GM04503 (cell line): Measurements from ENCODE around the gene WDR1.
"Not testable (repeated sequence)": the region's sequence is repeated elsewhere in the genome, so short reads cannot be mapped to it uniquely, and the experiment has no call there.

Experiments
- DNase-seq: peaks from one replicate; pipeline ENCODE4 v3.0.0-alpha.2; 2012; ENCODE audit warnings: low read depth

Gene WDR1

DNA sequence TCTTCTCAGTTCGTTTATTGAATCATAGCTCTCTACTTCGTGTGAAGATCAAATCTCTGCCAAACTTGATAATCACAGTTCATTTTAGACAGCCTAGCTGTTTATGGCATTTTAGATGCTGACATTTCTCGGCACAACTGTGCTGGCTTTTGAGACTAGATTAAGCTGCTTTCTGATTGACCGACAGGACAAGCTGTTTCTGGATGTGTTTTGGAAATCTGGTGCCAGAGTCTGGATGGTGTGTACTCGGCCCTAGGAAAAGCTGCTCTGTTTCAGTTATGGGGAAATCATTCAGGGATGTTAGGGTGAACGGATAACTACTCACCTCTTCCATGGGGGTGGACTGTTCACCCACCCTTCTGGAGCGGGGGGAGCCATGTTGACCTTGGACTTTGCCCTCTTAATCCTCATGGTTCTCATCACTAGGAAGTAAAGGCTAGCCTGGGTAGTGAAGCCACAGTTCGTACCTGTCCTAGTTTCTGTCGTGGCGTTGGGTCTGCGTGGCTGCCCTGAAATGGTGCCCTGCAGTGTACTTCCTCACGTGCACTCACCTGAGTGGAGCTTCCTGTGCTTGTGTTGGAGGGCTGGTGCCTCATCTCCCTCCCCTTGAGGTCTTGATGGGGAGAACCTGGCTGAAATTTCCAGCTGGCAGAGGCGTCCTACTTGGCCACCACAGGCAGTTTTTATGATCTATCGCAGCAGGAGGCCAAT lies 13.7 kb upstream of the WDR1 start:
- DNase-seq, result no peak

DNA sequence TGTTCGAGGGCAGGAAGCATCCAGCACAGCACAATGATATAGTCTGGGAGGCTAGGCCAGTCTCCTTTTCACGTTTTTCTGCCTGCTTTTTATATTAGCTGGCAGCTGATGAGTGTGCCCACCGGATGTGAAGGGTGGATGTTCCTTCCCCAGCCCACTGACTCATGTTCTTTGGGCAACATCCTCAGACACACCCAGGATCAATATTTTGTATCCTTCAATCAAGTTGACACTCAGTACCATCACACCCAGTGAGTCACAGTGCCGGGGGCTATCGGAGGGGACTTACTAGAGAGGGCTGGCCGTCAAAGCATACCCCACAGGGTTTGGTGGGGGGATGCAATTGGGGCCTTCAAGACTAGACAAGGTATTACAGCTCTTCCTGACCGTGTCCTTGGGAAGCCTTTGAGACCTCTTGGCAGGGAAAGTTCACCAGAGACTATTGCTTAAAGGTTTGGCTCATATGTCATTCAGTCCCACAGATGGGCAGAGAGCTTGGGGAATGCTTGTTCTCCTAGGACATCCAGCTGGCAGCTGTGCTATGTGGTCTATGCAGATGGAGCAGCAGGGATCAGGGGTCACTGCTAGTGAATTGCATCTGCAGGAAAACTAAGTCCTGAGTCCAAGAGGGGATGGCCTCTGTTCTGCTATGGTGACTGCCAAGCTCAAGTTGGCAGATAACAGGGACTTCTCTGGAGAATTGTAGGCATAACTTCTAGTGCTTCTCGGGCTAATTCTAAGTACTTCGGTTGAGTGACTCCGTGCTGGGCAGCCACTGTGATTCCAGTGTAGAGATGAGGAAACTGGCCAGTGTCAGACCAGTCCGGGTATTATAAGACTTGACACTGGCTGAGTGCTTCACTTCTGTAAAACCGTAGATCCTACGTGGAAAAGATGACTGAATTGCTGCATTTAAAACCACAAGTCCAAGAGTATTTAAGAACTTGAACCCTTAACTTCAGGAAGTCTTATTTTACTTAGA lies 12.9 kb upstream of the WDR1 start:
- DNase-seq, result no peak

GRCh38 chr4:10128761-10129160 lies 12.2 kb upstream of the WDR1 start:
- no peak for DNase-seq

DNA sequence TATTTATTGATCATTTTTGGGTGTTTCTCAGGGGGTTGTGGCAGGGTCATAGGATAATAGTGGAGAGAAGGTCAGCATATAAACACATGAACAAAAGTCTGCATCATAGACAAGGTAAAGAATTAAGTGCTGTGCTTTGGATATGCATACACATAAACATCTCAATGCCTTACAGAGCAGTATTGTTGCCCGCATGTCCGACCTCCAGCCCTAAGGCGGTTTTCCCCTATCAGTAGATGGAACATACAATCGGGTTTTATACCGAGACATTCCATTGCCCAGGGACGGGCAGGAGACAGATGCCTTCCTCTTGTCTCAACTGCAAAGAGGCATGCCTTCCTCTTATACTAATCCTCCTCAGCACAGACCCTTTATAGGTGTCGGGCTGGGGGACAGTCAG lies 10.9 kb upstream of the WDR1 start:
- DNase-seq, result not testable (repeated sequence)

GRCh38 chr4:10124167-10124930 lies 7.8 kb upstream of the WDR1 start:
- no peak for DNase-seq

DNA sequence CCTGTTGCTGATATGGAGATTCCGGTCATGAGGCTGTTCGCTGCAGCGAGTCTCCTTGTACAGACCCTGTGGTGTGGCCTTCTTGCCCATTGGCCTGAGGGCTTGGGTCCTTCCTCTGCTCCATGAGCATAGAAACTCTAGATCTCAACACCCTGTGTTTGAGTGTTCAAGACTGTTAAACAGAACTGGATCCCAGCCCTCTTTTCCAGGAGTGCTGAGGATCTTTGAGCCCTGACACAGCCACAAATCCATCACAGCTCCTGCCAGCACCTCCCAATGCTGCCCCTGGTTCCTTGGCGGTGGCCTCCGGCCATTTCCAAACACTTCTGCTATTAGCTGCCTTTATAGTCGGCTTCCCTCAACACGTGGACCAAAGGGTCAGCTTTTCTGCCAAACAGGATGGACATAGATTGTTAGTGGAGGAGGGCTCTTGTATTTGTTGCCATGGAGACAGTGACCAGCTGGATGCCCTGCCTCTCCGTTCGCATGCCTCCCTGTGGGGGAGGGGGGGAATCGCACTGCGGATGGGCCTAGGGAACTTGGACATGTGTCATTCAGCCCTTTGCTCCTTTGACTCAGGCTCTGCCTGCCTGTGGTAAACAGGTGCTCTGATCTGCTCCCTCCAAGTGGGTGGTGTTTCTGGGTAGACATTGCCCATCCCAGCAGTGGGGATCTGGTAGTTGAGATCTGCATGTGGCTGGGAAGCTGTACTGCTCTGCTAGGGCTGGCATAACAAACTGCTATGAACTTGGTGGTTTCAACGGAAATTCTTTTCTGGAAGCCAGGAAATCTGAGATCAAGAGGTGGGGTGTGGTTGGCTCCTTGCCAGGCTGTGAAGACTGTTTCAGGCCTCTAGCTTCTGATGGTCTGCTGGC lies 6.9 kb upstream of the WDR1 start:
- no peak for DNase-seq

GRCh38 chr4:10122236-10122932 lies 5.8 kb upstream of the WDR1 start:
- DNase-seq, result no peak

GRCh38 chr4:10121568-10122208 lies 5.1 kb upstream of the WDR1 start:
- DNase-seq, result no peak

DNA sequence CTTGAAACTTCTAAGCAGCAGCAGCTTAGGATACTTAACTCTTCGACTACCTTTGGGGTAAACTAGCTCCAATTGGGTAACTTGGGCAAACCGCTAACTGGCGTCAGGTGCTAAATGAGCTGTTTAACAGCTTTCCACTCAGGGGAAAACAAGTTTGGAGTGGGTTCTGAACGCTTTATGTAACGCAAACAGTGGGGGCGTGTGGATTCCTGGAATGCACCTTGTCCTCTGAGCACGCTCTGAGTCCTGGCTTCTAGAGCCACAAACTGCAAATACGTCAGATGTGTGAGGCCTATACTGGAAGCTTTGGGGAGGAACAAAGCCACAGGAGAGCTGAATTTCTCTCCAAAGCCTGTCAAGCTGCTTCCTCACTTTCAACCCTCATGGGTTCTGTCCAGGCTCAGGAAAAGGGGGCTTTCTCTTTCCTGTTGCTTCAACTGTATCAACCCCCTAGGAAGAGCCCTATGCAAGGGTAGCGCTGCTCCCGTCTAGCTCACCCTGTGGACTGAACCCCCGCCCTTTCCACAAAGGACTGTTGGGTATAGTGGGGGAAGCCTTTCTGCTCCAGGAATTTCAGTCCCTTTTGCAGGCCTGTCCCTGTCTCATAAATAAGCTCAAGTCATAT lies 4.5 kb upstream of the WDR1 start:
- DNase-seq, result no peak

DNA sequence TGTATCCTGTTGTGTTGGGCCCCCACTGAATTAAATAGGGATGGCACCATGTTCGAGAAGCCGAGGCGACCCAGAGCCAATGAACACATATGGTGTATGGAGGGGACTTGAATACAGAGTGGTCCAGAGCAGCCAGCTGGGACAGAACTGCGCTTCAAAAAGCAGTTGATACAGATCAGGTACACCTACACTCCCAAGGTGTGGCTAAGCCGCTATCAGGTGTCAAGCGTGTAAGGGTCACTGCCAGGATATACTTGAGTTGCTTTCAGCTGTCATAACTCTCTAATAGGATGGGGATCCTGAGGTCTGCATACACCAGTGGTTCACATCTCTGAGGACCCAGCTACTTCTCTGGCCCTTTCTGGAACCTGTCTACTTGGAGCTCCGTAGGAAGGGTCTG lies 3.2 kb upstream of the WDR1 start:
- DNase-seq, result no peak

GRCh38 chr4:10119278-10119677 lies 2.7 kb upstream of the WDR1 start:
- DNase-seq, result no peak

- DNase-seq, result no peak
Observed at GRCh38 chr4:10118048-10119004, 1.7 kb upstream of the WDR1 start.

GRCh38 chr4:10117359-10118047 lies 904 bp upstream of the WDR1 start:
- no peak for DNase-seq

- DNase-seq, result no peak
Observed at GRCh38 chr4:10115797-10116568, 616 bp downstream of the WDR1 start.

GRCh38 chr4:10115271-10115796 lies 1.3 kb downstream of the WDR1 start:
- no peak for DNase-seq

DNA sequence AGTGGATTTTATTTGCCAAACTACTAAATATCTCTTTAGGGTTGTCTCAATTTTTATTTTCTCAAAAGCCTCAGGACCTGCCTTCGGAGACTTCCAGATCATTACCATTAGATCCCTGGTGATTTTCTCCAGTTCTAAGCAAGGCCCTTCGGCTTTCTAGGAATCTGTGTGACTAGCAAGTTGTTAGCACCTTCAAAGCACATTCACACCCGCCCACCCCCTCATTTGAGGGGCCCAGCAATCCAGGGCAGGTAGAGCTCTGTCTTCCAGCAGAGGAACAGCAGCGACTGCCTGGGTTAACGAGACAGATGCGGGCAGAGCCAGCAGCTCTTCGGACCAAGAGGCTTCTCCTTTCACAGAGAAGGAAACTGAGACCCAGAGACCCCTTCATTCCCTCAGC lies 2.0 kb downstream of the WDR1 start:
- DNase-seq, result no peak

- DNase-seq, result no peak
Observed at GRCh38 chr4:10114147-10114546, 2.5 kb downstream of the WDR1 start.
